AG04449 (cell line): ENCODE data around the gene RAPGEF5.

Source experiments
- CTCF ChIA-PET: fragments of 350-600 bp; formaldehyde crosslinking; extraction: SDS; loops from one replicate; lab custom pipeline; 2021; ENCODE audit warnings: antibody characterized with exemption; lab: Yijun Ruan, JAX
- POLR2A ChIA-PET: fragments of 400-600, 350-600 bp; formaldehyde crosslinking; extraction: SDS; loops from one replicate; lab custom pipeline; 2020; ENCODE audit warnings: antibody characterized with exemption, inconsistent platforms; lab: Yijun Ruan, JAX
- DNase-seq: peaks from one replicate; pipeline ENCODE4 v3.0.0-alpha.2; 2010; ENCODE audit warnings: low read depth, low spot score
- H3K4me3 ChIP-seq: 2 replicates; pipeline ENCODE4 v1.5.1; 2011; ENCODE audit warnings: low read depth, mild to moderate bottlenecking, control low read depth, low read length
- CTCF ChIP-seq: IDR thresholded peaks from one replicate; pipeline ENCODE4 v1.5.1; 2011; ENCODE audit warnings: mild to moderate bottlenecking, moderate library complexity, low read length, control low read depth, inconsistent platforms; ENCODE audit not compliant: insufficient read depth; ENCODE audit errors: missing control alignments

Gene RAPGEF5

GRCh38 chr7:22138886-22139285, 218.1 kb downstream of the RAPGEF5 start:
- no peak for DNase-seq
- no peak for TF ChIP-seq CTCF
- POLR2A ChIA-PET, result no interaction called here
- CTCF ChIA-PET, result interaction anchor here (1.3 kb wide), 1 partner anchor 28 kb away, joined by 5 read pairs; no protein-coding TSS in a partner anchor
- H3K4me3 ChIP-seq, result no peak overlapping the region

DNA sequence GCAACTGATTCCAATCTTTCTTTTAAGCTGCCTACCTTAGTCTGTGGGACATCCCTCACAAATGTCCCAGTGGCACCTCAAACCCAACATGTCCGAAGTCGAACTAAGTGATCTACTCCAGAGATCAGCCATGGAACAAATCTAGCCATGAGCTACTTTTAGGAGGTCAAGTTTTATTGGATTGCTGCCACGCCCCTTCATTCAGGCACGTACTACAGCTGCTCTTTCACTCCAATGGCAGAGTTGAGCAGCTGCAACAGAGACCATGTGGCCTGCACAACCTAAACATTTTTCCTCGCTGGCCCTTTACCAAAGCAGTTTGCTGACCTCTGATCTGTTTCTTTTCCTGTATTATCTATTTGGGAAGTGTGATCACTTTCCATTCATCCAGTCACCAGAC, 218.8 kb downstream of the RAPGEF5 start:
- DNase-seq, result no peak
- no peak for TF ChIP-seq CTCF
- CTCF ChIA-PET, result interaction anchor here (1.3 kb wide), 1 partner anchor 27 kb away, joined by 5 read pairs; no protein-coding TSS in a partner anchor
- POLR2A ChIA-PET, result no interaction called here
- no peak overlapping the region for H3K4me3 ChIP-seq

DNA sequence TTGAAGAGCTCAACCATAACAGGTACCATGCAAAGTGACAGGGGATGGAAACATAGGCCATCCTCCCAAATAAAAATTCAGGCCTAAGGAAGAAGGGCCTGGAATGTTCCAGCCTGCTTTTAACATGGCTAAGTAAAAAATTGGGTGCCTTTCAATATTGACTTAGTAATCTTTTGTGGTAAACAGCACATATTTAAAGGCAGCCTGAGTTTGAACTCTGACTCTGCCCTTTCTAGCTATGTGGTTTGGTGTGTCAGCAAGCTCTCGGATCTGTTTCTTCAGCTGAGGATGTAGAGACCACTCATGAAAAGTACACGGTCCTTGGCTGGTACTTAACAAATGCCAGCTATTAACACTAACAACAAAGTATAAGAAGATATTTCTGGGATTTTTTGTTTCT, 219.5 kb downstream of the RAPGEF5 start:
- ChIA-PET CTCF (interaction anchor here (0.9 to 1.3 kb wide), 2 partner anchors 26 to 301 kb away, joined by 3 to 5 read pairs; no protein-coding TSS in a partner anchor), POLR2A (interaction anchor here (1.2 kb wide), 1 partner anchor 19 kb away, joined by 4 read pairs; no protein-coding TSS in a partner anchor)
- no peak for DNase-seq
- no peak overlapping the region for H3K4me3 ChIP-seq
- no peak for TF ChIP-seq CTCF

- H3K4me3 ChIP-seq, result no peak overlapping the region
- ChIA-PET POLR2A (interaction anchor here (1.2 kb wide), 1 partner anchor 19 kb away, joined by 4 read pairs; no protein-coding TSS in a partner anchor), CTCF (interaction anchor here (0.9 kb wide), 1 partner anchor 302 kb away, joined by 3 read pairs; no protein-coding TSS in a partner anchor)
- no peak for TF ChIP-seq CTCF
- peak; percentile 50 for DNase-seq
Observed at GRCh38 chr7:22137026-22137425, 219.9 kb downstream of the RAPGEF5 start.

DNA sequence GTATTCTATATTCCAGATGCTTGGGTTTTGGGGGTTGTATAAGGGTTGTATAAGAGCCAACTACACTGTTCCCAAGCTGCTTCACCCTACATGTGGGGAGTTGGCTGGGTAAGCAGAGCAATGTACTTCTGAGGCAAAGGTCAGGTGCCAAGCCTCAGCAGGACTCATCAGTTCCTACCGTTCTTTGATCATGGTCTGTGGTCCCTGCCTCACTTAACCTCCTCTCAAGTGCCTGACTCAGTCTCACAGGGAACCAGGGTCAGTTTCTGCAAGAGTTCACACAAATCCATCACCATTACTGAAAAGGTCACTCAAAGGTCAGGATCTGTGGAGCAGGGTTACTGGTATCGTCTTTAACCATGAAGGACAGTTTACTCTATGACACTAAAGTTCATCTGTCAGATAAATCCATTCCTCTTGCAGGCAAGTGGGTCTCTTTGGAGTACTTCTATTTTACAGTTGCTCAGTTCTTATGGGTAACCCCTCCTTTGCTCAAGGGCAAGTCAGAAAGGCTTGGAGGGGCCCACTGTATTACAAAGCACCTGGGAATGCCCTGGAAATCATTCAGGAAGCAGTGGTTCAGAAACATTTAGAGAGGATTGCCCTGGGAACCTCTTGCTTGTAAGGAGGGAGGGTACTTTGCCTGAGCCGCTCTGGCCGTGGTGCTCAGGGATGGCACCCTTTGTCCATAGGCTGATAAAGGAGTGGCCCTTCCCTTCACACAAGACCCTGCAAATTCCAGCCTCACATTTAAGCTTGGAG, 227.0 kb downstream of the RAPGEF5 start:
- no peak overlapping the region for H3K4me3 ChIP-seq
- no peak for DNase-seq
- no peak for TF ChIP-seq CTCF
- ChIA-PET CTCF (interaction anchor here (0.8 to 4.3 kb wide), 3 partner anchors 19 to 359 kb away, joined by 3 to 44 read pairs (median 3); no protein-coding TSS in a partner anchor), POLR2A (no interaction called here)

DNA sequence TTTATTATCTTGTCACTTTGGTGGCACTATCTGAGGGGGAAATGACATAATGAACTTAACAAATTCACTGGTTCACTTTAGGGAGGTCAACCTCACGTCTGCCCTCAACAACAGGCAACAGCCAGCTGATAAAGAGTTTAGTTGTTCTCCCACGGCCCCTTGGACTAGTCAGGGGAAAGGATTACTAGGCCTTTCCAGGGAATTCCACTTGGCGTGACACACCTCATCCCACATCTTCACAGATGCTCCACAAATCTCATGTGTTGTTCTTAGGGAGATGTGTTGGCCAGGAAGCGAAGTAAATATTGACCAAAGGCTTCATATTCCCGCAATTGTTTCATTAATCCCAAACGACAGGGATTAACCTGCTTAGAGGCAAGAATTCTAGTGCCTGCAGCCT, 227.8 kb downstream of the RAPGEF5 start:
- POLR2A ChIA-PET, result no interaction called here
- DNase-seq, result no peak
- CTCF ChIA-PET, result interaction anchor here (0.7 to 4.3 kb wide), 5 partner anchors 11 to 360 kb away, joined by 3 to 44 read pairs (median 3); no protein-coding TSS in a partner anchor
- H3K4me3 ChIP-seq, result no peak overlapping the region
- no peak for TF ChIP-seq CTCF
